Choroid plexus epithelial cell (primary cell): ENCODE measurements around the gene HYCC1.
"Not testable (repeated sequence)": the region's sequence is repeated elsewhere in the genome, so short reads cannot be mapped to it uniquely, and the experiment has no call there.

Experiments used
- DNase-seq: peaks from one replicate; pipeline ENCODE4 v3.0.0-alpha.2; 2010; ENCODE audit warnings: low read depth
- H3K4me3 ChIP-seq: 2 replicates; pipeline ENCODE4 v1.5.1; 2011; ENCODE audit warnings: low read depth, mild to moderate bottlenecking, control low read depth, low read length, moderate library complexity
- CTCF ChIP-seq: conservative IDR thresholded peaks from 2 replicates; pipeline ENCODE4 v1.5.1; 2011; ENCODE audit warnings: low read depth, mild to moderate bottlenecking, control low read depth, inconsistent platforms, low read length, moderate library complexity

Gene HYCC1

DNA sequence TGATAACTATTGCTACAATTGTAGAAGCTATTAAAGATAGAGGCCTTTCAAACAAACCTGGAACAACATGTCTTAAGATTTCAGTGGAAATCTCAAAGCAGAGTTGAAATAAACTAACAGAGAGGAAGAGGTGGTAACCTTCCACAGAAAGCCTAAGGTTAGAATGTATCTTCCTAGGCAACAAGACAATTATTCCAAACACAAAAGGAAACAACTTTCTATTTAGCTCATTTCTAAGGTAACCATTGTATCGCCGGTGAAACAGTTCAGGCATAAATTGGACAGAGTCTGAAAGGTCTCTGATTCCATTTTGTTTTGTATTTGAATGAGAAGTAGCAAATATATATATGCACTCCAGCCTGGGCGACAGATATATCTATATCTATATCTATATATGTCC lies 30.7 kb upstream of the HYCC1 start:
- no peak for TF ChIP-seq CTCF
- no peak for DNase-seq
- no peak overlapping the region for H3K4me3 ChIP-seq

DNA sequence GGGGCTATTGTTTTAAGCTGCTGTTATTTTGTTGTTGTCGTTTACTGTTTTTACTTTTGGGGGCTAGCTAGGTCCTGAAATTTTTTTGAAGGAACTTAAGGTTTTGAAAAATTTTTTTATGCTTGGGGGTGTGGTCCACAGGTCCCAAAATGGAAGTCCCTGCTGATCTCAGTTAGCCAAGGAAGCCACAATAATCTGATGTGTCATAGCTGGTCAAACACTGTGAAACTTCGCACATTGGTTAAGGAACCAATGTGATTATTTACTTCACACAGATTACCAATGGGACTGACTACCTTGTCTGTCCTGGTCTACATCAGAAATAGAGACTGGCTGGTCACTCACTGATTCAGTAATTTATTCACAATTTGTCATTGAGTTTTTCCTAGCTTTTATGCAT lies 29.5 kb upstream of the HYCC1 start:
- DNase-seq, result no peak
- no peak for TF ChIP-seq CTCF
- H3K4me3 ChIP-seq, result no peak overlapping the region

DNA sequence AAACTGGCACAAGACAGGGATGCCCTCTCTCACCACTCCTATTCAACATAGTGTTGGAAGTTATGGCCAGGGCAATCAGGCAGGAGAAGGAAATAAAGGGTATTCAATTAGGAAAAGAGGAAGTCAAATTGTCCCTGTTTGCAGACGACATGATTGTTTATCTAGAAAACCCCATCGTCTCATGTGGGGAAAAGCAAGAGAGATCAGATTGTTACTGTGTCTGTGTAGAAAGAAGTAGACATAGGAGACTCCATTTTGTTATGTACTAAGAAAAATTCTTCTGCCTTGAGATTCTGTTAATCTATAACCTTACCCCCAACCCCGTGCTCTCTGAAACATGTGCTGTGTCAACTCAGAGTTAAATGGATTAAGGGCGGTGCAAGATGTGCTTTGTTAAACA lies 25.7 kb upstream of the HYCC1 start:
- DNase-seq, H3K4me3 ChIP-seq: not testable (repeated sequence)

GRCh38 chr7:23035542-23036371 lies 21.8 kb upstream of the HYCC1 start:
- not testable (repeated sequence) for DNase-seq, H3K4me3 ChIP-seq

GRCh38 chr7:23027261-23027660 lies 13.3 kb upstream of the HYCC1 start:
- no peak for TF ChIP-seq CTCF
- DNase-seq, result no peak
- H3K4me3 ChIP-seq, result no peak overlapping the region

GRCh38 chr7:23026164-23026563 lies 12.2 kb upstream of the HYCC1 start:
- H3K4me3 ChIP-seq, result no peak overlapping the region
- peak; percentile 53 for DNase-seq
- no peak for TF ChIP-seq CTCF

DNA sequence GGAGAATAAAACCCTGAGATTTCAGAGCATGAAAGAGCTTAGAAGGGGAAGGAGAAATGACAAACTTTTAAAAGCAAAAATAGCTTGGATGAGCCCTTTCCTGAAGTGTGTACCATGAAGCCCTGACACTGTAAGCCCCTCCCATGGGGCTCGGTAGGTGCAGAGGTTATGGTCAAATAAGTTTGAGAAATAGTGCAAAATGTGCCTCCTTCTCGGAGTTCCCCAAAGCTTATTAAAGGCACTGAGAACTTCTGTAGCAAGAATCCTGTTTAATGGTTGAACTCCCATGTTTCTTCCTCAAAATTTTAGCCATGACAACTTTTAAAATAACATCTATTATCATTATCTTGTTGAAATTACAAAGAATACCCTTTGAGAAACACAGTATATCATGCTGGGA lies 10.5 kb upstream of the HYCC1 start:
- DNase-seq, result no peak
- no peak for TF ChIP-seq CTCF

DNA sequence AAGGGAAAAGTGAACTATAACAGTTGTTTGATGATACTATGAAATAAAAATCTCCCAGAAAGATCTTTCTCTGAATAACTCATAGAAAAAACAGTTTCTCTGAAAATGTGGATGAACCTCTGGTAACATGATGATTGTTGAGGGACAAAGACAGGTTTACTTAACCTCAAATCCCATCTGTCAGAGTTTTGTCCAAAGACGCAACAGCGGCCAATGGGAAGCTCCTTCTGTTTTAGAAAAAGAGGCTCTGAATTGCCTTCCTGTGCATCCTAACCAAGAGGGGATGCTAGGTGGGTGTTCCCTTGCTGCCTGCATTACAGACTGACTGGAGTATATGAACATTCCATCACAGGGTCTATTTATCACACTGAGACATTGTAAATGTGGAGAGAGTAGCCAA lies 8.9 kb upstream of the HYCC1 start:
- DNase-seq, result no peak
- H3K4me3 ChIP-seq, result no peak overlapping the region
- no peak for TF ChIP-seq CTCF

More for the DNA sequence above, 10.5 kb upstream of the HYCC1 start:
- H3K4me3 ChIP-seq, result no peak overlapping the region
